PFSK-1 (cell line): ENCODE results near the gene KLHL40.

Experiments
- POLR2AphosphoS5 ChIP-seq: IDR thresholded peaks from 2 replicates; pipeline ENCODE4 v1.6.1; 2012; ENCODE audit warnings: low read depth, mild to moderate bottlenecking, control low read depth, low read length, moderate library complexity
- REST ChIP-seq, 2 experiments: IDR thresholded peaks; 2 replicates each; pipeline versions ENCODE4 v1.6.1 to v1.8.0; 2011 to 2012; ENCODE audit warnings: low read depth in 2 of 2, low read length in 2 of 2, control low read depth in 1 of 2, inconsistent platforms in 1 of 2, mild to moderate bottlenecking in 1 of 2, moderate library complexity in 1 of 2; ENCODE audit not compliant: insufficient read depth in 1 of 2
- TAF1 ChIP-seq: IDR thresholded peaks from 2 replicates; pipeline ENCODE4 v1.6.1; 2012; ENCODE audit warnings: low read length, control low read depth, borderline replicate concordance; ENCODE audit not compliant: insufficient read depth

- TF ChIP-seq POLR2AphosphoS5 (no peak), REST (IDR thresholded peaks at IDR 0.05; ENCODE audit: insufficient read depth in 1 of 2, low read depth in 2 of 2, low read length in 2 of 2) (no peak), TAF1 (no peak)
Measured at GRCh38 chr3:42659451-42660130, 25.7 kb upstream of the KLHL40 start.
